ENCODE results near the gene FBXO17.
"Not testable (repeated sequence)": the region's sequence is repeated elsewhere in the genome, so short reads cannot be mapped to it uniquely, and the experiment has no call there.

FBXO17 gene

GRCh38 chr19:38980583-38981374, 5.2 kb upstream of the FBXO17 start:
- DNase-seq (ENCODE audit: low spot score), result no peak

- DNase-seq (ENCODE audit: low spot score), result no peak
Measured at GRCh38 chr19:38979812-38980211, 4.3 kb upstream of the FBXO17 start.

GRCh38 chr19:38978326-38978689, 2.8 kb upstream of the FBXO17 start:
- no peak for DNase-seq (ENCODE audit: low spot score)

- DNase-seq (ENCODE audit: low spot score), result no peak
Measured at GRCh38 chr19:38977445-38978325, 2.1 kb upstream of the FBXO17 start.

- peak; percentile 3 for DNase-seq (ENCODE audit: low spot score)
Measured at GRCh38 chr19:38975861-38976271, 324 bp upstream of the FBXO17 start.

GRCh38 chr19:38974624-38975213, 823 bp downstream of the FBXO17 start:
- no peak for DNase-seq (ENCODE audit: low spot score)

- DNase-seq (ENCODE audit: low spot score), result no peak
Measured at GRCh38 chr19:38971672-38972071, 3.9 kb downstream of the FBXO17 start.

- no peak for DNase-seq (ENCODE audit: low spot score)
Measured at GRCh38 chr19:38970664-38971532, 4.6 kb downstream of the FBXO17 start.

- DNase-seq (ENCODE audit: low spot score), result not testable (repeated sequence)
Measured at GRCh38 chr19:38966149-38966548, 9.4 kb downstream of the FBXO17 start.

GRCh38 chr19:38964738-38965137, 10.8 kb downstream of the FBXO17 start:
- DNase-seq (ENCODE audit: low spot score), result no peak

- DNase-seq (ENCODE audit: low spot score), result no peak
Measured at GRCh38 chr19:38959618-38960017, 15.9 kb downstream of the FBXO17 start.

- DNase-seq (ENCODE audit: low spot score), result no peak
Measured at GRCh38 chr19:38958301-38958700, 17.2 kb downstream of the FBXO17 start.

- DNase-seq (ENCODE audit: low spot score), result no peak
Measured at GRCh38 chr19:38956264-38956663, 19.3 kb downstream of the FBXO17 start.

GRCh38 chr19:38953677-38954076, 21.9 kb downstream of the FBXO17 start:
- no peak for DNase-seq (ENCODE audit: low spot score)

GRCh38 chr19:38952395-38953165, 23.0 kb downstream of the FBXO17 start:
- no peak for DNase-seq (ENCODE audit: low spot score)

GRCh38 chr19:38951187-38951586, 24.4 kb downstream of the FBXO17 start:
- DNase-seq (ENCODE audit: low spot score), result no peak

GRCh38 chr19:38949580-38950367, 25.8 kb downstream of the FBXO17 start:
- DNase-seq (ENCODE audit: low spot score), result peak; percentile 81

- DNase-seq (ENCODE audit: low spot score), result no peak
Measured at GRCh38 chr19:38946229-38947010, 29.1 kb downstream of the FBXO17 start.

GRCh38 chr19:38945562-38946228, 29.8 kb downstream of the FBXO17 start:
- DNase-seq (ENCODE audit: low spot score), result no peak

Data from globus pallidus (tissue), 1 donor.